Measurements from ENCODE around the gene DYRK1A. TPM values are rescaled to one million over a fixed set of nuclear protein-coding genes. Genes with fewer than 3 reads are reported as not detected.

Gene DYRK1A
- total RNA-seq, 1 experiment from 2014 or later = 48.7 TPM

DNA sequence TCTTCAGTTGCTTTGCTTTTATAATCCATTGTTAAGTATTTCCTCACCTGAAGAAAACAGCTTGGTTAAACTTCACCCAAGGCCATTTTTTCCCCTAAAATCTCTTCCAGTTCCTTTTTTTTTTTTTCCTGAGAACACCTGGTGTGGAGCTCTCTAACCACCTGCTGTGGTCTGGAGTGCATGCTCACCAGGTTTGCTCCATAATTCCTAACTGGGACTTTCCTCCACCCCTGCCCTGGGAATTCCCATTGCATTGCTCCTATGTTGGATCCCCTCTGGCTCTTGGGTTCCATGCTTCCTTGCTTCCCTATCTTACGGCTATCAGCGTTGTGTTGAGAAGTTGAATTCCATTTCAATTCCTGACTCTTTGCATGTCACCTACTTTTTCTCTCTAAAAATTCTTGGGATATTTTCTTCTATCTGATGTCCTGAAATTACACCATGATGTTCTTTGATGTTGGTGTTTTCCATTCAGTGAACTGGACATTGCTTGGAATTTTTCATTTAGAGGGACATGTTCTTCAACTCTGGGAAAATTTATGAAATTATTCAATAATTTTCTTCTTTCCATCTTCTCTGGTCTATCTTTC, 19.6 kb upstream of the DYRK1A start:
- no peaks in the 10 kb centered on the region for H3F3A ChIP-seq (ENCODE audit: low read length, unreplicated experiment)
- POLR2A ChIA-PET (ENCODE audit: unreplicated experiment) = no interaction called here
- peaks cover 6% of the 10 kb centered on the region for H3K4me1 ChIP-seq (ENCODE audit: insufficient read depth, low read length)
- peaks cover 12% of the 10 kb centered on the region; the same call in 1 of the 2 replicates for H3K9me3 ChIP-seq (ENCODE audit: low read length)
- H3K36me3 ChIP-seq (ENCODE audit: low read depth, low read length) = no peaks in the 10 kb centered on the region
- no peaks in the 10 kb centered on the region for H3K9me2 ChIP-seq (replicated peaks; ENCODE audit: low read length)
- H3K9ac ChIP-seq (ENCODE audit: low read length) = no peak overlapping the region
- intact Hi-C loops (cut with micrococcal nuclease) = no loop called here
- no TSS peak for BruUV-seq (replicated peaks)
- H3K27me3 ChIP-seq (ENCODE audit: low read length) = no peaks in the 10 kb centered on the region
- no peak overlapping the region for H3K27ac ChIP-seq (ENCODE audit: low read length)
- DNase-seq (no peak), ATAC-seq (no peak)
- H3K4me3 ChIP-seq (ENCODE audit: low read length) = no peak overlapping the region
- TF ChIP-seq CTCF (conservative IDR thresholded peaks at IDR 0.05; ENCODE audit: low read depth, low read length) = no peak
- no peak for TF ChIP-seq EZH2phosphoT487 (IDR thresholded peaks at IDR 0.05; ENCODE audit: borderline replicate concordance, low read length)
- no peak for TF ChIP-seq EZH2 (IDR thresholded peaks at IDR 0.05; ENCODE audit: low read length, unreplicated experiment)
- CTCF ChIA-PET = no interaction called here
- no peak overlapping the region for H2AFZ ChIP-seq (ENCODE audit: low read length)
- H4K20me1 ChIP-seq (ENCODE audit: low read length) = no peaks in the 10 kb centered on the region
- H3K4me2 ChIP-seq (ENCODE audit: low read length) = no peak overlapping the region
- H3K79me2 ChIP-seq (ENCODE audit: low read length) = no peaks in the 10 kb centered on the region

- DNase-seq (peak; percentile 45), ATAC-seq (no peak)
- ChIA-PET POLR2A (ENCODE audit: unreplicated experiment) (no interaction called here), CTCF (no interaction called here)
- no TSS peak for BruUV-seq (replicated peaks)
- TF ChIP-seq EZH2 (IDR thresholded peaks at IDR 0.05; ENCODE audit: low read length, unreplicated experiment) (no peak), CTCF (conservative IDR thresholded peaks at IDR 0.05; ENCODE audit: low read depth, low read length) (no peak), EZH2phosphoT487 (IDR thresholded peaks at IDR 0.05; ENCODE audit: borderline replicate concordance, low read length) (no peak)
- Histone ChIP-seq H3K4me2 (ENCODE audit: low read length) (no peak overlapping the region), H4K20me1 (ENCODE audit: low read length) (no peaks in the 10 kb centered on the region), H3K79me2 (ENCODE audit: low read length) (no peaks in the 10 kb centered on the region), H2AFZ (ENCODE audit: low read length) (no peak overlapping the region), H3K27ac (ENCODE audit: low read length) (no peak overlapping the region), H3K9me3 (ENCODE audit: low read length) (peaks cover 12% of the 10 kb centered on the region; the same call in 1 of the 2 replicates), H3K9ac (ENCODE audit: low read length) (no peak overlapping the region), H3K4me3 (ENCODE audit: low read length) (no peak overlapping the region), H3K27me3 (ENCODE audit: low read length) (no peaks in the 10 kb centered on the region), H3K9me2 (replicated peaks; ENCODE audit: low read length) (no peaks in the 10 kb centered on the region), H3K4me1 (ENCODE audit: insufficient read depth, low read length) (peaks cover 5% of the 10 kb centered on the region), H3K36me3 (ENCODE audit: low read depth, low read length) (no peaks in the 10 kb centered on the region), H3F3A (ENCODE audit: low read length, unreplicated experiment) (no peaks in the 10 kb centered on the region)
- intact Hi-C loops (cut with micrococcal nuclease) = no loop called here
Observed at GRCh38 chr21:37348664-37349063, 17.9 kb upstream of the DYRK1A start.

GRCh38 chr21:37350472-37350871, 16.1 kb upstream of the DYRK1A start:
- H3K4me1 ChIP-seq (ENCODE audit: insufficient read depth, low read length) = peaks cover 12% of the 10 kb centered on the region

More at GRCh38 chr21:37350472-37350871, 16.1 kb upstream of the DYRK1A start:
- Histone ChIP-seq H3K9me3 (ENCODE audit: low read length) (peaks cover 12% of the 10 kb centered on the region; the same call in 1 of the 2 replicates), H3K9ac (ENCODE audit: low read length) (no peak overlapping the region), H4K20me1 (ENCODE audit: low read length) (no peaks in the 10 kb centered on the region), H2AFZ (ENCODE audit: low read length) (no peak overlapping the region), H3K27me3 (ENCODE audit: low read length) (no peaks in the 10 kb centered on the region), H3K27ac (ENCODE audit: low read length) (no peak overlapping the region), H3F3A (ENCODE audit: low read length, unreplicated experiment) (no peaks in the 10 kb centered on the region), H3K4me3 (ENCODE audit: low read length) (no peak overlapping the region), H3K79me2 (ENCODE audit: low read length) (no peaks in the 10 kb centered on the region), H3K36me3 (ENCODE audit: low read depth, low read length) (no peaks in the 10 kb centered on the region), H3K9me2 (replicated peaks; ENCODE audit: low read length) (no peaks in the 10 kb centered on the region), H3K4me2 (ENCODE audit: low read length) (no peak overlapping the region)
- ChIA-PET CTCF (no interaction called here), POLR2A (ENCODE audit: unreplicated experiment) (no interaction called here)
- BruUV-seq (replicated peaks) = no TSS peak
- intact Hi-C loops (cut with micrococcal nuclease) = no loop called here
- ATAC-seq = peak; percentile 62
- TF ChIP-seq CTCF (conservative IDR thresholded peaks at IDR 0.05; ENCODE audit: low read depth, low read length) (no peak), EZH2phosphoT487 (IDR thresholded peaks at IDR 0.05; ENCODE audit: borderline replicate concordance, low read length) (no peak)
- DNase-seq = peak; percentile 33
